Lung (tissue), 12 donors: ENCODE measurements around the gene HIPK2. TPM values are rescaled to one million over a fixed set of nuclear protein-coding genes. Genes with fewer than 3 reads are reported as not detected.

ENCODE experiments used
- ATAC-seq: fragments of 200-7000 bp; cut with Tn5 transposase; one replicate; pipeline ENCODE4 v1.9.1; 2020; ENCODE audit warnings: moderate number of reproducible peaks; ENCODE audit not compliant: insufficient read depth, low FRiP score
- DNase-seq, 3 donors: peaks; one replicate each; pipeline ENCODE4 v3.0.0-alpha.2; 2013 to 2017
- H3K27ac ChIP-seq, 2 donors: one replicate each; pipeline ENCODE4 v1.5.1; 2013; ENCODE audit warnings: mild to moderate bottlenecking in 2 of 2, moderate library complexity in 2 of 2, control low read depth in 1 of 2, inconsistent platforms in 1 of 2, low read depth in 1 of 2, low read length in 1 of 2
- H3K27me3 ChIP-seq, 3 donors: one replicate each; pipeline ENCODE4 v1.5.1; 2013; ENCODE audit warnings: low read length in 2 of 3; ENCODE audit not compliant: control insufficient read depth in 3 of 3, insufficient read depth in 3 of 3
- H3K36me3 ChIP-seq, 4 donors: one replicate each; pipeline ENCODE4 v1.5.1; 2013; ENCODE audit warnings: low read length in 4 of 4, mild to moderate bottlenecking in 1 of 4, moderate library complexity in 1 of 4; ENCODE audit not compliant: control insufficient read depth in 4 of 4, insufficient read depth in 4 of 4
- H3K4me1 ChIP-seq, 5 donors: one replicate each; pipeline ENCODE4 v1.5.1; 2013; ENCODE audit warnings: low read length in 5 of 5, mild to moderate bottlenecking in 2 of 5, moderate library complexity in 1 of 5; ENCODE audit not compliant: control insufficient read depth in 5 of 5, insufficient read depth in 5 of 5
- H3K4me3 ChIP-seq: one replicate; pipeline ENCODE4 v1.5.1; 2013; ENCODE audit warnings: mild to moderate bottlenecking, control low read depth, moderate library complexity
- H3K9ac ChIP-seq, 2 donors: one replicate each; pipeline ENCODE4 v1.5.1; 2013; ENCODE audit warnings: low read length in 2 of 2, control low read depth in 1 of 2; ENCODE audit not compliant: insufficient read depth in 1 of 2
- H3K9me3 ChIP-seq, 4 donors: one replicate each; pipeline ENCODE4 v1.5.1; 2013; ENCODE audit warnings: low read length in 3 of 4, mild to moderate bottlenecking in 1 of 4, moderate library complexity in 1 of 4; ENCODE audit not compliant: control insufficient read depth in 4 of 4, insufficient read depth in 3 of 4
- WGBS, 2 donors: extraction: QIAGEN DNeasy Blood & Tissue Kit; methylation state at CpG; one replicate each; pipeline ENCODE4 v1.1.7; 2013; 5-methylcytosine and 5-hydroxymethylcytosine counted together
- polyA plus RNA-seq, 2 donors: library from polyadenylated mRNA; stranded (reverse); fragments of 200-250 nt; gene quantifications; one replicate each; pipeline ENCODE4 v1.2.1, GENCODE V29; 2013
- total RNA-seq, 2 donors: library from RNA; depleted of rRNA in 1 of 2; stranded (reverse); fragments of >200 nt in 1 of 2; gene quantifications; one replicate each; pipeline ENCODE4 v1.2.1, GENCODE V29; 2014 to 2021
- TF ChIP-seq, protein P1 (sequence below): IDR thresholded peaks from 2 replicates; pipeline ENCODE4 v1.5.1; 2012; ENCODE audit warnings: mild to moderate bottlenecking; ENCODE audit errors: control extremely low read depth, extremely low read depth
- donor health status: control.
- donor health status: control.
- donor health status: Bipolar disorder and iron deficiency.
- donor health status: healthy.
- donor health status: DM: yes; HTN: yes; CAD: no.

Gene HIPK2
- total and polyA plus RNA-seq, 4 donors, result 8.7 to 65.1 (median 18.3) TPM

DNA sequence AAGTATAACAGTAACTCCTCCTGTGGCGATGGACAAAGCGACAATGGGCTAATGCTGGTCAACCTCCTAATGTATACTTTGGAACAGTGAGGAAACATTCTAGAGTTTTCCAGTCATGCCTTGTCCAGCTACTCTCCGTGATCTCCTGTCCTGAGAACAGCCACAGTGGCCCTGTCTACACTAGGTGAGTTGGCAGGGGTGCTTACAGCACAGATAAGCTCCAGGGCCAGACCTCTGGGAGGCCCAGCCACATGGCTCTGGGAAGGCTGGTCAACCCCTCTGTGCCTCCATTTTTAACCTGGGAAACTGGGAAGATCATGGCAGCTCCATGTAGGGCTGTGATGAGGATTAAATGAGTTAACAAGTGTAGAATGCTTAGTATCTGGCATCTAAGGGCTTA, 197.4 kb downstream of the HIPK2 start:
- no peak for DNase-seq
- Histone ChIP-seq H3K9ac (no peak overlapping the region), H3K36me3 (peaks cover 24 to 69% (median 44%) of the 10 kb centered on the region in 4 donors), H3K4me1 (no peaks in the 10 kb centered on the region), H3K27ac (no peak overlapping the region), H3K9me3 (no peaks in the 10 kb centered on the region), H3K4me3 (no peak overlapping the region), H3K27me3 (no peaks in the 10 kb centered on the region)
- ATAC-seq, result no peak
- WGBS, 2 donors, result 98 to 100% methylated on average over 3 of the region's 3 CpGs
- TF ChIP-seq, protein P1, sequence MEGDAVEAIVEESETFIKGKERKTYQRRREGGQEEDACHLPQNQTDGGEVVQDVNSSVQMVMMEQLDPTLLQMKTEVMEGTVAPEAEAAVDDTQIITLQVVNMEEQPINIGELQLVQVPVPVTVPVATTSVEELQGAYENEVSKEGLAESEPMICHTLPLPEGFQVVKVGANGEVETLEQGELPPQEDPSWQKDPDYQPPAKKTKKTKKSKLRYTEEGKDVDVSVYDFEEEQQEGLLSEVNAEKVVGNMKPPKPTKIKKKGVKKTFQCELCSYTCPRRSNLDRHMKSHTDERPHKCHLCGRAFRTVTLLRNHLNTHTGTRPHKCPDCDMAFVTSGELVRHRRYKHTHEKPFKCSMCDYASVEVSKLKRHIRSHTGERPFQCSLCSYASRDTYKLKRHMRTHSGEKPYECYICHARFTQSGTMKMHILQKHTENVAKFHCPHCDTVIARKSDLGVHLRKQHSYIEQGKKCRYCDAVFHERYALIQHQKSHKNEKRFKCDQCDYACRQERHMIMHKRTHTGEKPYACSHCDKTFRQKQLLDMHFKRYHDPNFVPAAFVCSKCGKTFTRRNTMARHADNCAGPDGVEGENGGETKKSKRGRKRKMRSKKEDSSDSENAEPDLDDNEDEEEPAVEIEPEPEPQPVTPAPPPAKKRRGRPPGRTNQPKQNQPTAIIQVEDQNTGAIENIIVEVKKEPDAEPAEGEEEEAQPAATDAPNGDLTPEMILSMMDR, result no peak

DNA sequence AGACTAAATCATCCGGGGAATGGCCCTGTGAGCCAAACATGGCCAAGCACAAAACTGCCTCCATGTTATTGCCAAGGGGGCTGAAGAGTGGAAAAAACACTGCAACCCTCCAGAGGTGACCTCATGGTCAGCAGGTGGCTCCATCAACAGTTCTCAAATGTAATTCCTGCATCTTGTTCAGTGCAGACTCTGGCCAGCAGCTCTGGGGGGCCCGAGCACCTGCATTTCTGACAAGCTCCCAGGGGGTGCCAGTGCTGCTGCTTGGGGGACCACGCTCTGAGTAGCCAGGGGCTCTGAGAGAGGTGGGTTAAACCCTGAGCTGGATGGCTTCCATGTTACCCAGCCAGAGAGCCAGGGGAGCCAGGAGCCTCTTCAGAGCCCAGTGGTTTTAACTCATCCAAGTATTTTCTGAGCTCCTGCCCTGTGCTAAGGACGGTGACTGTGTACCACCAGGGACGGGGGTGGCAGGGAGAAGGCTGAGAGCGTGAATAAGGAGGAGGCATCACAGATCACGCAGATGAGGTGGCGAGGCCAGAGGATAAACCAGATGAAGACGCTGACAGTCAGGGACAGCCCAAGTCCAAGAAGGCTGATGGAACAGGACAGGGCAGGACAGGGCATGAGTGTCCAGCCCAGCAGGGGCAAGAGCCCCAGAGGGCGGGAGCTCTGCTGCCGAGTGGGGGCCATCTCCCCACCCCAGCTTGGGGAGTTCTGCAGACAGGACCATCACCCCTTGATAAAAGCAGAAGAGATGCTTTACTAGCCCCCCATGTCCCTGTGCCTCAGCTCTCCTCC, 201.4 kb downstream of the HIPK2 start:
- DNase-seq, result no peak
- no peak for ATAC-seq
- TF ChIP-seq, protein P1, result no peak
- 96 to 98% methylated on average over 11 of the region's 11 CpGs for WGBS, 2 donors
- peaks cover 23 to 63% (median 33%) of the 10 kb centered on the region in 4 donors for H3K36me3 ChIP-seq
- H3K4me3 ChIP-seq, result no peak overlapping the region
- no peaks in the 10 kb centered on the region for H3K4me1 ChIP-seq
- H3K9me3 ChIP-seq, result no peaks in the 10 kb centered on the region
- no peak overlapping the region for H3K27ac ChIP-seq
- H3K9ac ChIP-seq, result no peak overlapping the region
- no peaks in the 10 kb centered on the region for H3K27me3 ChIP-seq

DNA sequence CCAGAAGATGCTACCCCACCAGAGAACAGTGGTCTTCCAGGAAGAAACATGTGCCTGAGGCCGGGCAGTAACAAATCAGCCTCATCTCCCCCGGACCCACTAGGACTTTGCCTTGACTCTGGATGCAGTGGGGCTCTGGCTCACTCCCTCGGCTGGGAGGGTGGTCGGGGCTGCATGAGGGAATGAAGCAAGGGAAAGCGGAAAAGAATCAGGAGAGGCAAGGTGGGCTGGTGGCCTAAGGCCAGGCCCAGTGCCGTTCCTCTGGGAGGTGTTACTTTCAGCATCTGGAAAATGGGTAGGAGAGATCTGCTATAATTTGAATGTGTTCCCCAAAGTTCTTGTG, 202.5 kb downstream of the HIPK2 start:
- Histone ChIP-seq H3K9ac (no peak overlapping the region), H3K27ac (no peak overlapping the region)
- WGBS, 2 donors, result 97 to 99% methylated on average over 6 of the region's 6 CpGs

More for the DNA sequence above, 202.5 kb downstream of the HIPK2 start:
- H3K27me3 ChIP-seq, result no peaks in the 10 kb centered on the region
- TF ChIP-seq, protein P1, result no peak
- no peak overlapping the region for H3K4me3 ChIP-seq
- no peaks in the 10 kb centered on the region for H3K9me3 ChIP-seq
- peaks cover 21 to 64% (median 28%) of the 10 kb centered on the region in 4 donors for H3K36me3 ChIP-seq
- H3K4me1 ChIP-seq, result no peaks in the 10 kb centered on the region
- DNase-seq, result no peak
- no peak for ATAC-seq
